GM18502 (cell line): Measurements from ENCODE around the gene VPS13D.

ENCODE experiments used
- ATAC-seq: cut with Tn5 transposase; IDR thresholded peaks from one replicate; pipeline ENCODE4 v1.9.1; 2021; ENCODE audit warnings: mild to moderate bottlenecking; ENCODE audit not compliant: unreplicated experiment, poor library complexity

Gene VPS13D

GRCh38 chr1:12542616-12543592 is 313.1 kb downstream of the VPS13D start:
- no peak for ATAC-seq

DNA sequence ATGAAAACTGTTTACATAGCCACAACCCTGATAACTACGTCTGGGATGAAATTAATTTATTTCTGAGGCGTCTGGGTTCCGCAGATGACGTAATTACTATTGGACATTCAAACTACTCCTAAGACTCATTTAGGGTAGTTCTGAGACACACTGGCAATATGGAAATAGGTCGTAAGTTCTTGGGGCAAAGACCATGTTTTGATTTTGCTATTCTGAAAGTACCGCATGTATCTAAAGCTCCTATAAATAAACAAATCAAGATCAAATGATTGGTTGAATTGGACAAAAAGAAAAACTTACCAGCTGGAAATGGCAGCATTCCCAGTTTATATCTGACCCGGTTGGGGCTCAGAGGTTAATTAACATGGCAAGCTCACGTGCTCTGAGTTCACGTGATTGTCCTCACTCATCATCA is 313.9 kb downstream of the VPS13D start:
- ATAC-seq, result no peak

DNA sequence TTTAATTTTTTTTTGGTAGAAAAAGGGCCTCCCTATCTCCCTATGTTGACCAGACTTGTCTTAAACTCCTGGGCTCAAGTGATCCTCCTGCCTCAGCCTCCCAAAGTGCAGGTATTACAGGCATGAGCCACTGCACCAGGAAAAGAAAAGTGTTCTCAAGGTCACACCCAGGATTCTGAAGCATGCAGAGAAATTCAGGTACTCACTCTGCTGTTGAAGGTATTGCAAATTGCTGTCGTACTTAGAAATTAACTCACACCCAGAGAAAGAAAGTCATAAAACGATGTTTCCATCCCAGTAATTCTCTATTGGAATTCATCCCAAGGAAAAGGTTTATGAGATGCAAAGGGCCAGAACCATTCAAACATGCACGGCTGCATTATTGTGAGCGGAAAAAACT is 314.5 kb downstream of the VPS13D start:
- ATAC-seq, result no peak

DNA sequence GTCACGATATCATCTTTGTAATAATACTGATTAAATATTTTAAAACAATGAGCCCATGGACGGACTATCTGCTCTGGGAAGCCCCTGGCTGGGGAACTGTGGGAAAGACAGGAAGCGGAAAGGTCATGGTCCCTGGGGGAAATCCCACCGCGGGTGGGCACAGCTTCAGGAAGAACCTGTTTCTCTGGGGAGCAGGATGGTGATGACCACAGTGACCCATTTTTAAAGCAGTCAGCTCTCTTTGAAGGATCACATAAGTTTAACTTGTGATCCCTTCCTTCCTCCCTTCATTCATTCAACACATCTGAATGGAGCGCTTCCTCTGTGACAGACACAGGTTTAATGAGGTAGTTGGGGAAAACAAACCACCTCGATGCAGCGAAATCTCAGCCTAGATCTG is 315.2 kb downstream of the VPS13D start:
- ATAC-seq, result no peak

DNA sequence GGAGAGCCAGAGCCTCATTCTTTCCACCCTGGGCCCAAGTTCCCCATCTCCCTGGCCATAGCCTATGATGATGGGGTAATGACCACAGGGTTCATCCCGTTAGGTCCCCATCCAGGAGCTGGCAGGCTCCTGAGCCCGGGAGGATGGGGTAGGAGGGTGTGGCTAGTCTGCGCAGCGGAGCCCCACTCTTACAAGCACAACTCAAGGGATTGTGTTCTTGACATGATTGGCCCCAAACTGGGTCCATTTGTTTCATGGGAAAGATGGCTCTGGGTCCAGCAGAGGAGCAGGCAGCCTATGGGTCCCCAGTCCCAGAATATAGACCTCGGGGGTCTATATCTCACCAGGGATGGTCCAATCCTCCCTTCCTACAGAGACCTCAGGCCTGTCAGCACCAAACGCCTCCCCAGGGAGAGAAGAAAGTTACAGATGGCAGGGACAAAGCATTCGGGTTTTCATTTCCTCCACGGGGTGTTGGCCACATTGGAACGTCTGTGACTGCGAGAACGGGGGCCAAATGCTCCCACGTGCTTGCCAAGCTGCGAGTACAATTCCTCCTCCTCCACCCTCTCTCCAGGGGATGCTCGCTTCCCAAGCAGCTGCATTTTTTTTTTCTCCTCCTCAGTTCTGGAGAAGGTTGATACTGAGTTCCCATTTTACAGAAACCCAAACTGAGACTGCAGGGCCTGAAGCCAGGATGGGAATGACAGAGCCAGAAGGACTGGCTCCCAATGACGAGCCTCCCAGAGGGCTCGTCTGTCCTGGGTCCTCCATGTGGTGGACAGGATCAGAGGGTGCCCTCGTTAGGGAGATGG is 317.1 kb downstream of the VPS13D start:
- ATAC-seq, result no peak

DNA sequence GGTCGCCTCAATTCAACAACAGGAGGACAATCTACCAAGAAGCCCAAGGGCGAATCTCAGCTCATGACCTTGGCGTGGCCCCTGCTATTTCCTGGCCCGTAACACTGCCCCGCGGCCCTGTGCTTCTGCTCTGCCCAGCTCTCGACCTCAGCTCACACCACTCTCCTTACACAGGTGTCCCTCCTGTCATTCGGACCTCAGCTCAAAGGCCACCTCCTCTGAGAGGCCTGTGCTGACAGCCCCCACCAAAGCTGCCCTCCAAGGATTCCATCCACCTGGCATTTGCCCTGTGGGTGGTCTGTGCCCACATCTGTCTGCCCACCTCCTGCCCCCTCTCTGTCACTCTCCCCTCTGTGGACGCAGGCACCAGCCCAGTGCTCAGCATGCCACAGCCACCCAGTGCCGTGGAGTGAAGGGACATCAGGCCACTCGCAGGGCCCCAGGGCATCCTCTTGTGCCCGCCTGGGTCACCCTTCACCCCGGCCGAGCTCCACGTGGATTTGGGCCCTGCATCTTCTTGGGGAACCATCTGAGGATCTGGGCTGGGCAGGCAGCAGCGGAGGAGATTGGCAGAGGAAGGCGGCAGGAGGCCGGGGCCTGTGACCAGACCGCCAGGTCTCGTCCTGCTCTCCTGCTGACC is 317.9 kb downstream of the VPS13D start:
- no peak for ATAC-seq

GRCh38 chr1:12548279-12548972 is 318.6 kb downstream of the VPS13D start:
- no peak for ATAC-seq

DNA sequence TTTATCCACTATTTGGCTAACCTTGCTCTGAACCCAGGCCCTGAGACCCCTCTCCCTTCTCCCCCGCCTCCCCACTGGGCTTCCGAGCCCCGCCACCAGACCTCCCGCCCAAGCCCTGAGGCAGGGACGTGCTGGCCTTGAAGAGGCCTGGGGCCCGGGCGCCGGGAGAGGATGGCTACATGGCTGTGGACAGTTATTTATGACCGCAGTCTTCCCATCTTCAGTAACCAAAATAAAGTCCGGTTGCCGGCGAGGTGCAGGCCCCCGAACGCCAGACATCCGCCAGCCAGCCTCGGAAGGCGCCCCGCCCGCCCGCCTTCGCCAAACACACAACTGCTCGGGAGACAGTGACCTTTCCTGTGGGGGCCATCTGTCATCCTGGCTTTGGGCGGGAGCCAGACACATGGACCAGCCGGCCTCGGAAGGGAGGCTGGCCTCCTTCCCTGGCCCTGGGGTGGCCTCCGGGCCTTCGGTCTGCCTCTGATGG is 319.2 kb downstream of the VPS13D start:
- ATAC-seq, result no peak

DNA sequence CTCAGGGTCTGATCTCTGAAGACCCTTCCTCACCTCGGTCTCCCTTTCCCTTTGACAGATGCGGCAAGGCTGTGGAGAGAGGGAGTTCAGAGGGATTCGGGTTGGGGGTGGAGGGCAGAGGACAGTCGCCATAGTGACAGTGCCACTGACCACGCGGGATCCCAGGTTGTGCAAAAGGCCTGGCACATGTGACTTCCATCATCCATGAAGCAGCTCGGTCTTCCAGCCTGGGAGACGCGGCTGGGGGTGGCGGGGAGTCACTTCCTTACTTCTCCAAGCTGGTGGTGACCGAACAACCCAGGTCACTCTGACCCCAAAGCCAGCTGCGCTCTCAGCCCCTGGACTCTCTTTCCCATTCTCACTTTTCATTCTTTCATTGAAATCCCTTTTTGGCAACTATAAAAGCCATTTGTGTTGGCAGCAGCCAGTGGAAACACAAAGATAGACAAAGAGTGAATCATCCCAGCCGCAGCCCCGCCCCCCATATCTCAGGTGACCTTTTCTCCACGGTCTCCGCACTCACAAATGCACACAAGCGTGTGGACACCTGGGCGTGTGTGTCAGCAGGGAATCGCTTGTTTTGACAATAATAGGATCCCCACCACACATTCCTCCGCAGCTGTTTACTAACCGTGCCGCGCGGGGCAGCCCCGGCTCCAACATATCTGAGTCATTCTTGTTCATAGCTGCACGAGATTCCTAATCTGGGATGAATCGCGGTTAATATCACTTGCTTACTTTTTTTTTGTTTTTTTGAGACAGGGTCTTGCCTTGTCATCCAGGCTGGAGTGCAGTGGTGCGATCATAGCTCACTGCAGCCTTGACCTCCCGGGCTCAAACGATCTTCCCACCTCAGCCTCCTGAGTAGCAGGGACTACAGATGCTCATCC is 319.9 kb downstream of the VPS13D start:
- ATAC-seq, result no peak

GRCh38 chr1:12551584-12551983 is 321.8 kb downstream of the VPS13D start:
- no peak for ATAC-seq

- ATAC-seq, result no peak
These were observed 322.5 kb downstream of the VPS13D start for GRCh38 chr1:12552111-12552888.

DNA sequence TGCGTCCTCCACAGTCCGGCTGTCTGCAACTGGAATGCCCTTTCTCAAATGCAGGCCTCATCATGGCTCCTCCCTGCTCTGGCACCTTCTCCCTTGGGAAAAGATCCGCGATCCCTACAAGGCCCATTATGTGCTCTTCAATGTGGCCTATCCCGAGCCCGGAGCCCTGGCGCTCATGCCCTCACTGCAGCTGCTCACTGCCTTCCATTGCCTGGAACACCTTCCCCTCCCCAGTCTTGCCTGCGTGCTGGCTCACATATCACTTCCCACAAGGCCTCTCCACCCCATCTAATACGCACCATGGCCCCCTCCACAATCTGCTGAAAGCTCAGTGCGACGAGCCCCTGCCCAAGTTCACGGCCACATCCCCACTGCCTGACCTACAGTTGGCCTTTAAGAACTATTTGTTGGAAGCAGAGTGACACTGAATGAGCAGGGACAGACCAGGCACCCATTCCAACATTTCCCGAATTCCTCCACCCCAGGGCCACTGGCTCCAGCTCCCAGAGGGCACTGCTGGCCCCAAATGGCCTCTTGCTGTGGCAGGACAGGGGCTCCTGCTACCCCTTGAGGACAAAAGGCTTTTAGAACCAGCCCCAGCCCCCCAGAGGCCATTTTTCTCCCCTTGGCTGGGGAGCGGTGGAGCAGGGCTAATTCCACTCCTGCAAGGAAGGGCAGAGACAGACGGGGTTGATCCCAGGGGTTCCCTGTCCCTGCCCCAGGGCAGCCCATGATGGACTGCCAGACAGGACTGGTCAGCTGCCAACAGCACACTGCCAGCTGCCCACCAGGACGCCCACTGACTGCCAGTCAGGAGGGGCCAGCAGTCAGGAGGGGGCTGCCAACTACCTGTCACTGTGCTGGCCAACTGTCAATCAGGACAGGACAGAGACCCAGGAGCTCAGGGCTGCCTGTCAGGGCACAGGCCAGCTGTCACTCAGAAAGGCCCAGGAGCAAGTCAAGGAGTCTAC is 323.4 kb downstream of the VPS13D start:
- ATAC-seq, result no peak

GRCh38 chr1:12553963-12554362 is 324.1 kb downstream of the VPS13D start:
- no peak for ATAC-seq

DNA sequence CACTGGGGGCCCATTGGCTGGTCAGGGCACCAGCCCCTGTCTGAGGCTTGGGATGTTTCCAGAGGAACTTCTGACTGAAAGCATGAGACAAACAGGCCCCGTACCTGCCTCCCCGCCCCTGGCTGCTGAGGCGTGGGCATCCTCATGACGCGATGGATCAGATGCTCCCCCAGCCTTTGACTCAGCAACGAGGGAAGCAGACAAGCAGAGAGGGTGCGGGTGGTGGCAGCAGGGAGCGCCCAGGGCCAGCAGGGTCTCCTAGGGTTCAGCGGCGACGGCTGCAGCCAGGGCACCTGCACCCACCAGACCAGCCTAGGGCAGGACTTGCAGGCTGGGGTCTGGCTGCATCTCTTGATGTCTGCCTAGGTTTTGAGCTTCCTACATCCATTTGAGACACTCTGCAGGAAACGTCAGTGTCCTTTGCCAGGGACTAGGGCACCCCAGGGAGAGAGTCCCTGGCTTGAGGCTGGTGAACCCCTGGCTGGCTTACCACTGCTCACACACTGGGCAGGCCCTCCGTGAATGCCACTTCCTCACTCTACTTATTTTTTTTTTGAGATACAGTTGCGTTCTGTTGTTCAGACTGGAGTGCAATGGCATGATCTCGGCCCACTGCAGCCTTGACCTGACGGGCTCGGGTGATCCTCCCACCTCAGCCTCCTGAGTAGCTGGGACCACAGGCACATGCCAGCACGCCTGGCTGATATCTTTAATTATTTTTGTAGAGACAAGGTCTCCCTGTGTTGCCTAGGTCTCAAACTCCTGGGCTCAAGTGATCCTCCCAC is 324.9 kb downstream of the VPS13D start:
- no peak for ATAC-seq

DNA sequence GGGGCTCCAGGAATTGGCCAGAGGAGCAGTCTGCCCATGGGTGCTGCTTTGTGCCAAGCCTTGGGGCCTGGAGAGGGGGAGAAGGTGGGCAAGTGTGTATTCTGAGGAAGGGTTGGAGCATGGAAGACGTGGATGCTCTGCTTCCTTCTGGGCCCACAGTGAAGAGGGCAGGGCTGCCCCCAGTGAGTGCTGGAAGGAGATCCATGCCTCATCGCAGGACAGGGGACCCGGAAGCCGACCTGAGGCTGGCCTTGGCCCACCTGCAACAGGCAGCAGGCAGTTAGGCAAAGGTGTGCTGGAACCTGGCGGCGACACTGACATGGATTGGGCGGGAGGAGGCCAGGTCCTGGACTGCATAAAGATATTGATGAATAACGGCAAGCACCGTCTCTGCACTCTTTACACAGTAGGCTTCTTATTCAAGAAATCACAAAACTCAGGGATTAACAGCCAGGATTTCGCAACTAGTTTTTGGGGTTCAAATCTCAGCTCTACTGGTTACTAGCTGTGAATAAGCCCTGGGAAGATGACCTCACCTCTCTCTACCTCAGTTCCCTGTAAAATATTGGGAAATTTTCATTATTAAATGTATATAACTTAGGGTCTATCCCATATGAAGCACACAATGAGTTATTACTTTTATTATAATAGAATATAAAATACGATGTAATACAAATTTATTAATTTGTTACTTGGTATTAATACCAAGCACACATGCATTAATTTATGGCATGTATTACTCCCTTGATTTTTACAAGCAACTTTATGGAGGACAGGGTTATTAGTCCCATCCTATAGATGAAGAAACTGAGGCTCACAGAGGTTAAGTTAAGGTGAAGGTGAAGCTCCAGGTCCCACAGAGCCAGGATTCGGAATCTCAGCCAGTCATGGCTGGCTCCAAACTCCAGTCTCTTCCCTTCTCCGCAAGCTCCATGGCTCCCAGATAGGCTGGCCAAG is 325.9 kb downstream of the VPS13D start:
- ATAC-seq, result no peak
